ENCODE results near the gene HDAC3.

DNA sequence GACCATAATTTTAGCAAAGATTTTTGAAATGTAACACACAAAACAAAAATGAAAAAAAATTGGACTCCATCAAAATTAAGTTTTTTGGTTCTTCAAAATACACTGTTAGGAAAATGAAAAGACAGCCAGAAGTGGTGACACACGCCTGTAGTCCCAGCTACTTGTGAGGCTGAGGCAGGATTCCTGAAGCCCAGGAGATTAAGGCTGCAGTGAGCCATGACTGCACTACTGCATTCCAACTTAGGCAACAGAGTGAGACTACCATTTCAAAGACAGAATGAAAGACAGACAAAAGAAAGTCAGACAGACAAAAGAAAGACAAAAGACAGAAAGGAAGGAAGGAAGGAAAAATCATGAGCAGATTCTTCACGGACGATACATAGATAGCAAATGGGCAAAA, 25.4 kb downstream of the HDAC3 start:
- no peak for TF ChIP-seq CTCF (conservative IDR thresholded peaks at IDR 0.05; ENCODE audit: low read depth, low read length)
- TF ChIP-seq EZH2phosphoT487 (IDR thresholded peaks at IDR 0.05; ENCODE audit: borderline replicate concordance, low read length) = no peak
- no peak for TF ChIP-seq EZH2 (IDR thresholded peaks at IDR 0.05; ENCODE audit: low read length, unreplicated experiment)

Data from PC-3 (cell line).